Measurements from ENCODE around the gene EIF4G2. TPM values are rescaled to one million over a fixed set of nuclear protein-coding genes. Genes with fewer than 3 reads are reported as not detected.

EIF4G2 gene
- total RNA-seq, 4 donors from 2014 or later = 286 to 726 (median 581) TPM

GRCh38 chr11:10793470-10794255 is 15.1 kb downstream of the EIF4G2 start:
- H3K9me3 ChIP-seq = no peaks in the 10 kb centered on the region
- no peaks in the 10 kb centered on the region for H3K36me3 ChIP-seq
- intact Hi-C loops (cut with DNase I; ENCODE audit: low total_unique reads) = no loop called here
- H3K27me3 ChIP-seq = no peaks in the 10 kb centered on the region
- H3K4me3 ChIP-seq = no peak overlapping the region
- no peak overlapping the region for H3K27ac ChIP-seq
- TF ChIP-seq POLR2A (IDR thresholded peaks at IDR 0.05) = no peak
- TF ChIP-seq, protein P1, sequence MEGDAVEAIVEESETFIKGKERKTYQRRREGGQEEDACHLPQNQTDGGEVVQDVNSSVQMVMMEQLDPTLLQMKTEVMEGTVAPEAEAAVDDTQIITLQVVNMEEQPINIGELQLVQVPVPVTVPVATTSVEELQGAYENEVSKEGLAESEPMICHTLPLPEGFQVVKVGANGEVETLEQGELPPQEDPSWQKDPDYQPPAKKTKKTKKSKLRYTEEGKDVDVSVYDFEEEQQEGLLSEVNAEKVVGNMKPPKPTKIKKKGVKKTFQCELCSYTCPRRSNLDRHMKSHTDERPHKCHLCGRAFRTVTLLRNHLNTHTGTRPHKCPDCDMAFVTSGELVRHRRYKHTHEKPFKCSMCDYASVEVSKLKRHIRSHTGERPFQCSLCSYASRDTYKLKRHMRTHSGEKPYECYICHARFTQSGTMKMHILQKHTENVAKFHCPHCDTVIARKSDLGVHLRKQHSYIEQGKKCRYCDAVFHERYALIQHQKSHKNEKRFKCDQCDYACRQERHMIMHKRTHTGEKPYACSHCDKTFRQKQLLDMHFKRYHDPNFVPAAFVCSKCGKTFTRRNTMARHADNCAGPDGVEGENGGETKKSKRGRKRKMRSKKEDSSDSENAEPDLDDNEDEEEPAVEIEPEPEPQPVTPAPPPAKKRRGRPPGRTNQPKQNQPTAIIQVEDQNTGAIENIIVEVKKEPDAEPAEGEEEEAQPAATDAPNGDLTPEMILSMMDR (IDR thresholded peaks at IDR 0.05) = no peak
- no peaks in the 10 kb centered on the region for H3K4me1 ChIP-seq
- no peak for DNase-seq

DNA sequence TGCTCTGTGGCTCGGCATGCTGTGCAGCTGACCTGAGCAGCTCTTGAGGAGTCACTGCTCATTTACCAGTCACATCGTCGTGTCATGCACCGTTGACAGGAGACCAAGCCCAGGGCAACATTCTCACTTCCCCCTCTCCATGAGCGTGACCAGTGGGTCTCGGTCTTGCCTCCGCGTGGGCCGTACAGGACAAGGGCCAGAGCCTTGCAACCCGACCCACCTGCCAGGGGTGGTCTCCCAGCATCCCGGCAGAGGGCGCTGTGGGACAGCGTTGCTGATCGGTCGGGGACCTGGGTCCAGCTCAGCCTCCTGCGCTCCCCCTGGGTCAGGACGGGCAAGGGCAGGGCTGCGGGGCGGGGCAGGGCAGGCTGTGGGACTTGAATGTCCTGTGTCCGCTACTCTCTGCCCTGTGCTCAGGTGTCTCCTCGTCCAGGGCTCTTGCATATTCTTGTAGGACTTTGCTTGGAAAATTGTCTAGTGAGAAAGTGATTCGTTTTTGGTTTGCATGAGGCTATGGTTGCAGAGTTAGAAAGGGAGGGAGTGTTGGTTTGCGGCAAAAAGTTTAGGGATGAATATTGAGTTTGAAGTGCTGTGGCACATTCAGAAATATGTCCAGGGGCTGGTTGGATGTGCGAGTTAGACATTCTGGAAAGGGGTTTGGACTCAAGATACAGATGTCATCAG is 16.2 kb downstream of the EIF4G2 start:
- Histone ChIP-seq H3K27ac (no peak overlapping the region), H3K4me1 (no peaks in the 10 kb centered on the region), H3K27me3 (no peaks in the 10 kb centered on the region), H3K4me3 (no peak overlapping the region), H3K36me3 (no peaks in the 10 kb centered on the region), H3K9me3 (no peaks in the 10 kb centered on the region)
- intact Hi-C loops (cut with DNase I; ENCODE audit: low total_unique reads) = no loop called here
- peak; percentile 80 to 84 for DNase-seq
- no peak for TF ChIP-seq POLR2A (IDR thresholded peaks at IDR 0.05)
- TF ChIP-seq, protein P1 (IDR thresholded peaks at IDR 0.05) = peak; percentile 83 to 93 (median 92)

GRCh38 chr11:10786451-10786850 is 22.3 kb downstream of the EIF4G2 start:
- no peak for DNase-seq
- Histone ChIP-seq H3K27me3 (no peaks in the 10 kb centered on the region), H3K4me1 (no peaks in the 10 kb centered on the region), H3K36me3 (no peaks in the 10 kb centered on the region), H3K27ac (no peak overlapping the region), H3K9me3 (no peaks in the 10 kb centered on the region), H3K4me3 (no peak overlapping the region)
- TF ChIP-seq, protein P1 (IDR thresholded peaks at IDR 0.05) = no peak
- TF ChIP-seq POLR2A (IDR thresholded peaks at IDR 0.05) = no peak
- intact Hi-C loops (cut with DNase I; ENCODE audit: low total_unique reads) = loop anchor here (10.0 kb wide), 1 partner anchor 238 kb away; no protein-coding TSS in a partner anchor

DNA sequence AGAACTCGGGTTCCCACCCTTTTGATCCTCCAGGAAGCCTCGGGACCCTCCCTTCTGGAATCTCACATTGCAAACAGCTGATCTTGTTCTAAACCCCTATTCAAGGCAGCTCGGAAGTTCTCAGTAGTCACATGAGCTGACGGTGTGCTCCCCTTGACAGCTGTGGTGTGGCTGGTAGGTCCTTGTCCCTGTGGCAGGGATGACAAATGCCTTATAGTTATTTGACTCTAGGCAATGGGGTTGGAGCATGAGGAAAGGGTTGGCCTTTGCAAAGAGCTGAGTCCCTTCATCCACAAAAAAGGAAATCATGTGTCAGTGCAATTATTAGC is 23.6 kb downstream of the EIF4G2 start:
- no peak for DNase-seq
- Histone ChIP-seq H3K27ac (no peak overlapping the region), H3K36me3 (no peaks in the 10 kb centered on the region), H3K4me1 (no peaks in the 10 kb centered on the region), H3K4me3 (no peak overlapping the region), H3K9me3 (no peaks in the 10 kb centered on the region), H3K27me3 (no peaks in the 10 kb centered on the region)
- TF ChIP-seq, protein P1 (IDR thresholded peaks at IDR 0.05) = no peak
- no peak for TF ChIP-seq POLR2A (IDR thresholded peaks at IDR 0.05)
- intact Hi-C loops (cut with DNase I; ENCODE audit: low total_unique reads) = loop anchor here (10.0 kb wide), 1 partner anchor 240 kb away; no protein-coding TSS in a partner anchor
